ENCODE data around the gene BLOC1S5.
"Not testable (repeated sequence)": the region's sequence is repeated elsewhere in the genome, so short reads cannot be mapped to it uniquely, and the experiment has no call there.

Gene BLOC1S5

GRCh38 chr6:8034107-8034506, 30.1 kb downstream of the BLOC1S5 start:
- not testable (repeated sequence) for DNase-seq

DNA sequence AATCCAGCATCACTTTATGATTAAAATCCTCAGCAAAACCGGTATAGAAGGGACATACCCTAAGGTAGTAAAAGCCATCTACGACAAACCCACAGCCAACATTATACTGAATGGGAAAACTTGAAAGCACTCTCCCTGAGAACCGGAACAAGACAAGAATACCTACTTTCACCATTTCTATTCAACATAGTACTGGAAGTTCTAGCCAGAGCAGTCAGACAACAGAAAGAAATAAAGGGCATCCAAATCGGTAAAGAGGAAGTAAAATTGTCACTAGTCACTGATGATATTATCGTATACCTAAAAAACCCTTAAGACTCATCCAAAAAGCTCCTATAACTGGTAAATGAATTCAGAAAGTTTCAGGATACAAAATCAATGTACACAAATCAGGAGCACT, 33.3 kb downstream of the BLOC1S5 start:
- no peak for DNase-seq

DNA sequence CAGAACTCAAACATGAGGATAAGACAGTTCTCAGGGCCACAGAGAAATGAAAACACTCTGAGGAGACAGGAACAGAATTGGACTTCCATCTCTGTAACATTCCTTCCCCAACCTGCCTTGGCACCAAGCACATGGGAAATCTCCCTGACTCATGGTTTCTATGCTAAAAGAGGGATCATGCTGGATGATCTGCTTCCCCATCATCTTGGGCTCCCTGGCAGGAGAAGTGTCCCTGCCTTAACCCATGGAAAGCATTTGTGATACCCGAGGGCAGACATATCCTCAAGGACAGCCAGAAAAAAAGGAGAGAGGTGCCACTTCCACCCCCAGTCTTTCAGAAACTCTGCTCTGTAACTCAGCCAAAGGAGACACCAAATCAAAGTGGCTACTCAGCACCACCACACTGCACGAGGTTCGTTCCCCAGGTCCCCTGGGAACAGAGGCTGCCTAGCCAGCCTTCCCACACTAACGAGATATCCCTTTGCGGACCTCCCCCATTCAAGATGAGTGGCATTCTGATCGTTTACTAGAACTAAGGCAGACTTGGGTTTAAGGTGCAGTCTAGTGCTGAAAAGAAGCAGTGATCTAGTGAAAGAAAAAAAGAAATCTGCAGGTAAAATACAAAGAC, 34.8 kb downstream of the BLOC1S5 start:
- DNase-seq: no peak

DNA sequence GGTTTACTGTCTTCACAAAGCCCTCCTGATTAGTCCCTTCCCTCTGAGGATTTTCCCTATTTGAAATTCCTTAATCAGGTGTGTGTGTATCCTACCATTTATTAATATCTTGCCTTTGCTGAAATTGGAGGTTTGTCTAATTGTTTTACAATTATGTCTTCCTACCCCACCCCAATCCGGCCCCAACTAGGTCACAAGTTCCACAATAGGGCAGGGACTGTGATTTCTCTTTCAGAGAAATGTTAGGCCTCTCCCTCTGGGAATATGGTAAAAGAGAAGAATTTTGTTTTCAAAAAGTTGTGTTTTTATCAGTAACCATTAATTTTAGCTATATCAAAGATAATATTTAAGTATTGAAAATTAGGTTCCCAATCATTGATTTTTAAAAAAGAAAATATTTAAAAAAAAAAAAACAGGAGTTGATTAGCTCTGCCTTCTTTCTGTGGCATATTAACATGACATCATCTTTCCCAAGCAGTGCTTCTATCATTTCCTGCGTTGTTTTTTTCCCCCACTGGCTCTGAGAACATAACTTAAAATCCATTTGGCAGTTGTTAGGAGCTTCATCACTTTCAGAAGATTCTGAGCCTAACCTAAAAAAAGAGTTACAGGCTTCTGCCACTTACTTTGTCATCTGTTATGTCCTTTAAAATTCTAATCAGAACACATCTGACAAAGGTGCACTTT, 36.1 kb downstream of the BLOC1S5 start:
- DNase-seq: no peak

- no peak for DNase-seq
These were observed 37.4 kb downstream of the BLOC1S5 start for GRCh38 chr6:8026800-8027199.

DNA sequence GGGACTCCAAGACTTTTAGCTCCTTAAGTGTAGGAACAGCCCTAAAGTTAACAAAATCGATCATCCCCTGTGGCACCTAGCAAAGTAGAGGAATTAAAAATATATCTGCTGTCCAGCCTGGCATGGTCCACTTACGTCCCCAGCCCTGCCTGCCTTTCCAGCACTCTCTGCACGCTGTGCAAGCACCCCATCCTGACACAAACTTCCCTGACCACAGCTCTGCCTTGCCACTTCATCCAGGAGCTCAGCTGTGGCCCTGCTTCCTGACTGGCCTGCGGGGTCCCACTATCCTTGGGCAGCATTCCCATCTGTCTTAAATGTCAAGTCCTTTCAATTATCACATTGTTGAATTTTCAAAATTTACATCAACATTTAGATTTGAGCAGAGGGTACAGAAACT, 39.0 kb downstream of the BLOC1S5 start:
- no peak for DNase-seq

DNA sequence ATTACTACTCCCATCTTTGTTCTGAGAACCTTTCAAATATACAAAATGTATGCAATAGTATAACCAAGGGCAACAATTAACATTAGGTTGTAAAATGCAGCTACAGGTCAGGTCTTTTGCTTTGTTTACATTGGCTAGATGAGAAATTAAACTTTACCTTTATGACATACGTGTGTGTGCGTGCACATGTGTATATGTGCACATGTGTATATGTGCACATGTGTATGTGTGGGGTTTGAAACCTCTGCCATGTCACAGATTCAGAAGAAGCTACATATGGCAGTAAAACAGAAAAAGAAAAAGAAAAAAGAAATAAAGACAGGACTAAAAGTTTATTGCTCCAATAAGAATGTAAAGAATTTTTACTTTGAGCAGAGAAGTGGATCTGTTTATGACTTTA, 40.6 kb downstream of the BLOC1S5 start:
- no peak for DNase-seq

- no peak for DNase-seq
These were observed 44.1 kb downstream of the BLOC1S5 start for GRCh38 chr6:8020083-8020482.

- no peak for DNase-seq
These were observed 46.5 kb downstream of the BLOC1S5 start for GRCh38 chr6:8017705-8018104.

GRCh38 chr6:8017276-8017701, 46.9 kb downstream of the BLOC1S5 start:
- no peak for DNase-seq

- no peak for DNase-seq
These were observed 49.2 kb downstream of the BLOC1S5 start for GRCh38 chr6:8014947-8015346.

GRCh38 chr6:8013763-8014162, 50.4 kb downstream of the BLOC1S5 start:
- DNase-seq: no peak

DNA sequence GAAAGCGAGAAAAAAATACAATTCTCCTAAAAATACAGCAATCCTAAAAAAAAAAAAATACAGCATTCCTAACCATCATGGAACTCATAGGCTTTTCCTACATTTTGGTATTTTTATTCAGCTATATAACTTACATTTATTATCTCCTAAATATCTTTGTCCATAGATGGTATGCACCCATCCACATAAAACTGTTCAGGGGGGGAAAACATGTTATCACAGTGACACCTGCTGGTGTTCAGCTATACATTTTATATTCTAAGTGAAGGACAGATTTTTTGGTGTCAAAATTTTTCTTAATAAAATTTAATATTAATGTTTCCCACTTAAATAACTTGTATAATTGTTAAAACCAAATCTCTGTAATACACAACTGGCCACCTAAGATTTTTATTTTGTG, 58.0 kb downstream of the BLOC1S5 start:
- no peak for DNase-seq

DNA sequence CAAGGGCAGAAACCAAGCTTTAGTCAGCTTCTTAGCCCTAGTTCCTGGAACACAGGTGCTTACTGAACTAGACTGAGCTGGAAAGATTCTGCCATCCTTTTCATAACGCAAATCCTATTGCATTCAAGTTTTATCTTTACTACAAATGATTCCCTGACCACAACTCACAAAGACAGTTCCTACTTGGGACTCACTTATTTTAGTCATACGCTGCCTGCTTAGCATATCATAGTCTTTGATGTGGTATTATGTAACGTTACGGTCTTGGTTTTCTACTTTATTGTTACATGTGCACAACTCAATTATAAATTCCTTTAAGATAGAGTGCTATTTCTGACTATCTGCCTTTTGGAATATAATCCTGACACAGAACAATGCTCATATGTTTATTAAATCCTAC, 59.1 kb downstream of the BLOC1S5 start:
- no peak for DNase-seq

- no peak for DNase-seq
These were observed 63.6 kb downstream of the BLOC1S5 start for GRCh38 chr6:8000636-8001035.

DNA sequence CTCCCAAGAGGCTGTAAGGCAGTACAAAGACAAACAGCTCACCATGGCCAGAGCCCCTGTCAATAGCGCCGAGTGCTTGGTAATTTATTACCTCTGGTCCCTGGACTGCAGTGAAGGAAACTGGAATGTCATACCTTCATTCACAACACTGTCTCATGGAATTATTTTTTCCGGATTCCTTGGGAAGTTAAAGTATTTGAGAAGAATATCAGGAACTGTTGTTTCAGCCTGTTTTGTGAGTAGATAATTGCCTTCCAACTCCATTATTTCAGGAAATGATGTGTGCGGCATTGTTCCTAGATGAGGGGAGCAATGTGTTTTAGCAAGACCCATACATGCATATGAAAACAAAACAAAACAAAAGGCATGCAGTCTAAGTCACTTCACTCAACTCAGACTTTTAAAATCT, 64.0 kb downstream of the BLOC1S5 start:
- DNase-seq: no peak

DNA sequence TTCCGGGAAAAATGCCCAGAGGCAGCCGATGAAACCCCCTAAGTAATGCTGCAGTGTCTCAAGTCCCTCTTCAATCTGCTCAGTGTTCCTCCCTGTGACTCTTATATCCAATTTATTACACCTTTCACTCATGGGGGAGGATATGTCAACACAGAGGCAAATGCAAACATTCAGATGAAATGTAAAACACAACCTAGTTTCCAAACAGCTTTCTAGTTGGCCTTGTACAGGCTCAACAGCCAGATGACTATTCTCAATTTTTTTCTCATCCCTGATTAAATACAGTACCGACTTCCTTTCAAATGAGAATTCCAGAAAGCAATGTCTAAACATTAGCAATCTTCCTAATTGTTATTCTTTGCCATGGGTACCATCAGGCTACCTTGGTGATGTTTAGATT, 65.0 kb downstream of the BLOC1S5 start:
- no peak for DNase-seq

GRCh38 chr6:7998103-7998725, 66.0 kb downstream of the BLOC1S5 start:
- no peak for DNase-seq

DNA sequence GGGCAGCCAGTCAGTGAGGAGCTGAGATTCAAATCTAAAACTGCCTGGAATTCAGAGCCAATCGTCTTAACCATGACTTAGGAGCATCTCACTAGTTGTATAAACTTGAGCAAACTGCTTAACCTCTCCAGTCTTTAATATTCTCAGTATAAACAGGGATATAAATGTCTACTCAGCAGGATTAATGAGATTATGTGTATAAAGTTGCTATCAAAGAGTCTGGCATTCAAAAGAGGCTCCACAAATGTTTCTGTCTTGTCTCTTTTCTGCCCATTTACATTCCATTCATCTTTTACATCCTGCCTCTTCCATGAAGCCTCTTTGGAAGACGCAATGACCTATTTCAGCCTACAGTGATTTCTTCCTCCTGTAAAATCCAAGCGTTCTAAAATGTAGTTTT, 66.9 kb downstream of the BLOC1S5 start:
- DNase-seq: no peak

GRCh38 chr6:7996538-7997111, 67.6 kb downstream of the BLOC1S5 start:
- DNase-seq: no peak

DNA sequence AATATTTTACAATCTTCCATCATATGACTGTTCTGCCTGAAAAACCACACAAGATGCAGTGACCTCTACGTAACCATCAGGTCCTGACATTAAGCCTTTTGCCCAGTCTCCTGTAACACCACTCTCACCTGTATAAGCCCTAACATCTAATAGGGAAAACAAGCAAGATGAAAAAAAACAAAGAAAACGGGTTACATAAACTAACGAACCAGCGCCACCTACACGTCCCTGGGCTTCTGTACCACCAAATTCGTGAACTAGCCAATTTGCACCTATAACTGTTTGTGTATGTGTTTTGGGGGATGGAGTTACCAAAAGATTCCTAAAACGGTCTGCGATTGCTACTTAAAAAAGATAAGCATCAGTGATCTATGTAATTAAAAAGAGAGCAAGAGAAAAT, 70.2 kb downstream of the BLOC1S5 start:
- no peak for DNase-seq

DNA sequence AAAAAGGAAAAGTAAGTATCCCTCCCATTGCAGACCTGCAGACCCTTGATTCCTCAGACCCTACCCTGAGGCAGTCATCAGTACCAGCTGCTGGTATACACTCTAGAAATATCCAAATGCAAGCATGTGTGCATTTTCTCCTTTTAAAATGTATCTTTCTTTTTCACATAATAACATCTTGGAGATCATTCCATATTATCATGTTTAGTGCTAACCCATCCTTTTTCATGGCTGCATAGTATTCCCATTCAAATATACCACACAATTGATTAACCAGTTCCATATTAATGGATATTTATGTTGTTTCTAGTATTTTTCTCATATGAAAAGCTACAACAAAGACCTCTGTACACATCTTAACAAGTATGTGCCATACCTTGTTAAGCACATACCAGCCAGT, 70.8 kb downstream of the BLOC1S5 start:
- DNase-seq: no peak

GRCh38 chr6:7992002-7992815, 72.0 kb downstream of the BLOC1S5 start:
- no peak for DNase-seq
